H9 (cell line): ENCODE measurements around the gene OXER1. TPM values are rescaled to one million over a fixed set of nuclear protein-coding genes. Genes with fewer than 3 reads are reported as not detected.

Experiments used
- DNase-seq: peaks from one replicate; pipeline ENCODE4 v3.0.0-alpha.2; 2017
- H2AFZ ChIP-seq: one replicate; pipeline ENCODE4 v1.6.1; 2013; ENCODE audit warnings: mild to moderate bottlenecking, low read length, control low read depth, moderate library complexity
- H2AK5ac ChIP-seq: 2 replicates; pipeline ENCODE4 v1.6.1; 2013; ENCODE audit warnings: low read length, control low read depth, mixed read lengths; ENCODE audit not compliant: insufficient read length
- H2BK120ac ChIP-seq: one replicate; pipeline ENCODE4 v1.6.1; 2013; ENCODE audit warnings: low read depth, mild to moderate bottlenecking, low read length, control low read depth, inconsistent platforms; ENCODE audit not compliant: poor library complexity, severe bottlenecking
- H2BK12ac ChIP-seq: 2 replicates; pipeline ENCODE4 v1.6.1; 2013; ENCODE audit warnings: low read length, control low read depth, mixed read lengths, low read depth; ENCODE audit not compliant: insufficient read length
- H2BK15ac ChIP-seq: 2 replicates; pipeline ENCODE4 v1.6.1; 2013; ENCODE audit warnings: low read depth, low read length, control low read depth
- H2BK20ac ChIP-seq: one replicate; pipeline ENCODE4 v1.6.1; 2013; ENCODE audit warnings: low read depth, mild to moderate bottlenecking, low read length, control low read depth, inconsistent platforms; ENCODE audit not compliant: poor library complexity, severe bottlenecking
- H2BK5ac ChIP-seq: 2 replicates; pipeline ENCODE4 v1.6.1; 2013; ENCODE audit warnings: low read length, control low read depth, mixed read lengths; ENCODE audit not compliant: insufficient read length
- H3K14ac ChIP-seq: 2 replicates; pipeline ENCODE4 v1.6.1; 2013; ENCODE audit warnings: low read length, control low read depth; ENCODE audit not compliant: insufficient read depth
- H3K18ac ChIP-seq: 2 replicates; pipeline ENCODE4 v1.6.1; 2013; ENCODE audit warnings: low read depth, mild to moderate bottlenecking, mixed read lengths, low read length, control low read depth; ENCODE audit not compliant: insufficient read length
- H3K23ac ChIP-seq: 2 replicates; pipeline ENCODE4 v1.6.1; 2013; ENCODE audit warnings: low read length, control low read depth, mixed read lengths, low read depth; ENCODE audit not compliant: insufficient read length
- H3K23me2 ChIP-seq: 2 replicates; pipeline ENCODE4 v1.6.1; 2013; ENCODE audit warnings: low read depth, mild to moderate bottlenecking, mixed read lengths, low read length, control low read depth; ENCODE audit not compliant: insufficient read length, poor library complexity, severe bottlenecking
- H3K27ac ChIP-seq: 2 replicates; pipeline ENCODE4 v1.5.1; 2013; ENCODE audit warnings: low read length, control low read depth, mixed read lengths, low read depth; ENCODE audit not compliant: insufficient read length
- H3K27me3 ChIP-seq: 2 replicates; pipeline ENCODE4 v1.6.1; 2013; ENCODE audit warnings: low read length, control low read depth, inconsistent platforms; ENCODE audit not compliant: insufficient read depth
- H3K4ac ChIP-seq: 2 replicates; pipeline ENCODE4 v1.6.1; 2013; ENCODE audit warnings: low read depth, mild to moderate bottlenecking, control low read depth, inconsistent platforms, low read length, moderate library complexity
- H3K4me1 ChIP-seq: 2 replicates; pipeline ENCODE4 v1.6.1; 2013; ENCODE audit warnings: low read length, control low read depth, inconsistent platforms; ENCODE audit not compliant: insufficient read depth
- H3K4me2 ChIP-seq: 2 replicates; pipeline ENCODE4 v1.6.1; 2013; ENCODE audit warnings: low read length, control low read depth, mixed read lengths; ENCODE audit not compliant: insufficient read length, insufficient read depth
- H3K56ac ChIP-seq: 2 replicates; pipeline ENCODE4 v1.6.1; 2013; ENCODE audit warnings: low read depth, mild to moderate bottlenecking, mixed read lengths, low read length, control low read depth; ENCODE audit not compliant: insufficient read length
- H3K79me1 ChIP-seq: 2 replicates; pipeline ENCODE4 v1.6.1; 2013; ENCODE audit warnings: low read depth, mild to moderate bottlenecking, moderate library complexity, low read length, control low read depth, inconsistent platforms; ENCODE audit not compliant: insufficient read depth, poor library complexity, severe bottlenecking
- H3K79me2 ChIP-seq: 2 replicates; pipeline ENCODE4 v1.6.1; 2013; ENCODE audit warnings: low read length, control low read depth, inconsistent platforms; ENCODE audit not compliant: insufficient read depth
- H3K9ac ChIP-seq: 2 replicates; pipeline ENCODE4 v1.6.1; 2013; ENCODE audit warnings: low read length, control low read depth, mixed read lengths; ENCODE audit not compliant: insufficient read length; ENCODE audit errors: extremely low read depth
- H3K9me3 ChIP-seq: one replicate; pipeline ENCODE4 v1.6.1; 2013; ENCODE audit warnings: low read depth, low read length, inconsistent platforms; ENCODE audit not compliant: control insufficient read depth
- H3T11ph ChIP-seq: one replicate; pipeline ENCODE4 v1.6.1; 2013; ENCODE audit warnings: mild to moderate bottlenecking, low read length, control low read depth, inconsistent platforms
- H4K20me1 ChIP-seq: one replicate; pipeline ENCODE4 v1.6.1; 2013; ENCODE audit not compliant: control insufficient read depth, insufficient read length, insufficient read depth
- H4K5ac ChIP-seq: 2 replicates; pipeline ENCODE4 v1.6.1; 2013; ENCODE audit warnings: low read depth, mild to moderate bottlenecking, mixed read lengths, low read length, control low read depth; ENCODE audit not compliant: insufficient read length
- H4K8ac ChIP-seq: replicated peaks from 2 replicates; pipeline ENCODE4 v1.6.1; 2013; ENCODE audit warnings: low read length, control low read depth, mixed read lengths, low read depth; ENCODE audit not compliant: insufficient read length
- H4K91ac ChIP-seq: 2 replicates; pipeline ENCODE4 v1.6.1; 2013; ENCODE audit warnings: low read depth, mild to moderate bottlenecking, moderate library complexity, mixed read lengths, low read length, control low read depth; ENCODE audit not compliant: insufficient read length
- H3K27ac Mint-ChIP-seq, 3 experiments: 2 replicates in 2 of 3; 3 replicates in 1 of 3; pipeline ENCODE4 v1.8.0; 2020 to 2021; ENCODE audit warnings: mixed read lengths in 3 of 3, mild to moderate bottlenecking in 1 of 3, moderate library complexity in 1 of 3
- H3K27me3 Mint-ChIP-seq: 2 replicates; pipeline ENCODE4 v1.8.0; 2021; ENCODE audit warnings: low read depth, mild to moderate bottlenecking, moderate library complexity, mixed read lengths
- H3K36me3 Mint-ChIP-seq, 3 experiments: 2 replicates in 2 of 3; 3 replicates in 1 of 3; pipeline ENCODE4 v1.8.0; 2020 to 2021; ENCODE audit warnings: low read depth in 3 of 3, mixed read lengths in 3 of 3; ENCODE audit not compliant: insufficient read depth in 1 of 3
- H3K4me1 Mint-ChIP-seq, 2 experiments: 2 replicates each; pipeline ENCODE4 v1.8.0; 2020; ENCODE audit warnings: mixed read lengths in 2 of 2
- H3K4me3 Mint-ChIP-seq, 2 experiments: 2 replicates in 1 of 2; 3 replicates in 1 of 2; pipeline ENCODE4 v1.8.0; 2020 to 2021; ENCODE audit warnings: mild to moderate bottlenecking in 2 of 2, mixed read lengths in 2 of 2, moderate library complexity in 1 of 2
- H3K9me3 Mint-ChIP-seq, 2 experiments: 2 replicates in 1 of 2; 3 replicates in 1 of 2; pipeline ENCODE4 v1.8.0; 2020; ENCODE audit warnings: mild to moderate bottlenecking in 2 of 2, mixed read lengths in 2 of 2, moderate library complexity in 1 of 2
- CTCF ChIP-seq: fragments of 200-600 bp; sonication (generic); conservative IDR thresholded peaks from 3 replicates; pipeline ENCODE4 v1.8.0; 2021; ENCODE audit warnings: antibody characterized with exemption, mild to moderate bottlenecking
- WGBS: extraction: QIAGEN DNeasy Blood & Tissue Kit; methylation state at CpG from one replicate; pipeline ENCODE4 v1.1.7; 2013; ENCODE audit warnings: missing lambda C conversion rate, low lambda C conversion rate, mixed read lengths; ENCODE audit not compliant: insufficient read length; ENCODE audit errors: extremely low coverage; 5-methylcytosine and 5-hydroxymethylcytosine counted together
- total RNA-seq: library from RNA; stranded (reverse); gene quantifications from 2 replicates; pipeline ENCODE4 v1.2.1, GENCODE V29; 2021

Gene OXER1
- total RNA-seq, 1 experiment from 2014 or later: 1.6 TPM

- Histone ChIP-seq H2AFZ (no peak overlapping the region), H3K79me1 (no peaks in the 10 kb centered on the region), H2BK120ac (no peak overlapping the region), H3K9ac (no peak overlapping the region), H3K27me3 (peaks cover 7% of the 10 kb centered on the region; the same call in 1 of the 2 replicates), H2BK5ac (no peak overlapping the region), H3K4me1 (no peaks in the 10 kb centered on the region), H2BK20ac (no peak overlapping the region), H4K5ac (no peak overlapping the region), H4K20me1 (no peaks in the 10 kb centered on the region), H3K18ac (no peak overlapping the region), H3T11ph (no peak overlapping the region), H3K9me3 (no peaks in the 10 kb centered on the region), H2AK5ac (no peak overlapping the region), H3K79me2 (no peaks in the 10 kb centered on the region), H2BK15ac (no peak overlapping the region), H3K56ac (no peak overlapping the region), H2BK12ac (no peak overlapping the region), H3K23ac (no peak overlapping the region), H3K23me2 (peaks cover 13% of the 10 kb centered on the region), H3K27ac (no peak overlapping the region), H4K91ac (no peak overlapping the region), H3K14ac (peak overlapping the region; percentile 26; the same call in 1 of the 2 replicates), H3K4ac (no peak overlapping the region), H4K8ac (no peak overlapping the region), H3K4me2 (peak overlapping the region; percentile 64)
- H3K4me3 Mint-ChIP-seq: peak overlapping the region; percentile 60 to 79
- H3K4me1 Mint-ChIP-seq: peaks cover 35 to 44% of the 10 kb centered on the region in 2 experiments
- H3K36me3 Mint-ChIP-seq: peaks cover 0 to 4% (median 2%) of the 10 kb centered on the region in 3 experiments; a peak in 5 of 7 replicates
- peaks cover 37% of the 10 kb centered on the region for H3K27me3 Mint-ChIP-seq
- TF ChIP-seq CTCF: no peak
- no CpG with 5 or more reads among the region's 22 CpGs for WGBS
- H3K9me3 Mint-ChIP-seq: peaks cover 0 to 4% of the 10 kb centered on the region in 2 experiments; a peak in 1 of 5 replicates
- no peak for DNase-seq
- H3K27ac Mint-ChIP-seq: peak overlapping the region in 1 of 3 experiments; percentile 78; a peak in 2 of 7 replicates
Observed at GRCh38 chr2:42793334-42794270, 29.7 kb upstream of the OXER1 start.
